Mesenteric fat pad (tissue), 1 donor: Measurements from ENCODE around the gene BEND7. TPM values are rescaled to one million over a fixed set of nuclear protein-coding genes. Genes with fewer than 3 reads are reported as not detected.
"Not testable (repeated sequence)": the region's sequence is repeated elsewhere in the genome, so short reads cannot be mapped to it uniquely, and the experiment has no call there.

Experiments used
- DNase-seq: peaks from one replicate; pipeline ENCODE4 v3.0.0-alpha.2; 2020; ENCODE audit warnings: low spot score
- total RNA-seq: library from RNA; stranded (reverse); fragmentation: NEBNext Ultra II Directional; extraction: Animal tissue kit (Norgen Biotek cat#: 25700); gene quantifications from one replicate; pipeline ENCODE4 v1.2.1, GENCODE V29; 2021
- donor health status: DM: yes; HTN: yes; CAD: no.

The BEND7 gene
- total RNA-seq, 1 donor from 2014 or later = 26.8 TPM

- no peak for DNase-seq
Observed at GRCh38 chr10:13422800-13423199, 106.0 kb downstream of the BEND7 start.

- peak; percentile 55 for DNase-seq
Observed at GRCh38 chr10:13421382-13421917, 107.4 kb downstream of the BEND7 start.

GRCh38 chr10:13420532-13421307 is 108.1 kb downstream of the BEND7 start:
- peak; percentile 76 for DNase-seq

- DNase-seq = no peak
Observed at GRCh38 chr10:13417459-13418126, 111.2 kb downstream of the BEND7 start.

- DNase-seq = no peak
Observed at GRCh38 chr10:13416760-13417159, 112.1 kb downstream of the BEND7 start.

GRCh38 chr10:13414855-13415254 is 114.0 kb downstream of the BEND7 start:
- peak; percentile 57 for DNase-seq

GRCh38 chr10:13414137-13414536 is 114.7 kb downstream of the BEND7 start:
- DNase-seq = no peak

- DNase-seq = no peak
Observed at GRCh38 chr10:13412894-13413293, 115.9 kb downstream of the BEND7 start.

GRCh38 chr10:13404791-13405190 is 124.0 kb downstream of the BEND7 start:
- peak; percentile 30 for DNase-seq

- no peak for DNase-seq
Observed at GRCh38 chr10:13404305-13404759, 124.5 kb downstream of the BEND7 start.

GRCh38 chr10:13403426-13403825 is 125.4 kb downstream of the BEND7 start:
- not testable (repeated sequence) for DNase-seq

GRCh38 chr10:13402021-13402420 is 126.8 kb downstream of the BEND7 start:
- peak; percentile 20 for DNase-seq

- DNase-seq = no peak
Observed at GRCh38 chr10:13401142-13401541, 127.7 kb downstream of the BEND7 start.

GRCh38 chr10:13400196-13400965 is 128.4 kb downstream of the BEND7 start:
- DNase-seq = peak; percentile 53

GRCh38 chr10:13399752-13400151 is 129.1 kb downstream of the BEND7 start:
- no peak for DNase-seq

- no peak for DNase-seq
Observed at GRCh38 chr10:13399236-13399635, 129.6 kb downstream of the BEND7 start.

- no peak for DNase-seq
Observed at GRCh38 chr10:13397052-13397451, 131.8 kb downstream of the BEND7 start.

GRCh38 chr10:13396369-13396768 is 132.4 kb downstream of the BEND7 start:
- DNase-seq = no peak

GRCh38 chr10:13395540-13395939 is 133.3 kb downstream of the BEND7 start:
- no peak for DNase-seq

- DNase-seq = no peak
Observed at GRCh38 chr10:13393640-13394039, 135.2 kb downstream of the BEND7 start.

GRCh38 chr10:13392701-13393100 is 136.1 kb downstream of the BEND7 start:
- DNase-seq = no peak
